Kidney epithelial cell (primary cell): ENCODE results near the gene PIK3CD. TPM values are rescaled to one million over a fixed set of nuclear protein-coding genes. Genes with fewer than 3 reads are reported as not detected.

Experiments used
- DNase-seq: peaks from one replicate; pipeline ENCODE4 v3.0.0-alpha.2; 2010; ENCODE audit warnings: low read depth
- H3K27me3 ChIP-seq: 2 replicates; pipeline ENCODE4 v1.6.0; 2011; ENCODE audit warnings: low read length; ENCODE audit not compliant: control insufficient read depth, insufficient read depth
- H3K36me3 ChIP-seq: 2 replicates; pipeline ENCODE4 v1.5.1; 2011; ENCODE audit warnings: low read length; ENCODE audit not compliant: control insufficient read depth, insufficient read depth
- H3K4me3 ChIP-seq: 2 replicates; pipeline ENCODE4 v1.5.1; 2011; ENCODE audit warnings: low read depth, mild to moderate bottlenecking, control low read depth, low read length
- total RNA-seq: library from RNA; depleted of rRNA; stranded (reverse); fragments of >200 nt; gene quantifications from 2 replicates; pipeline ENCODE4 v1.2.3, GENCODE V29; 2015
- TF ChIP-seq, protein P1 (sequence below): IDR thresholded peaks from 2 replicates; pipeline ENCODE4 v1.5.1; 2011; ENCODE audit warnings: mild to moderate bottlenecking, moderate library complexity, low read length, control low read depth, inconsistent platforms; ENCODE audit not compliant: insufficient read depth, poor library complexity, severe bottlenecking

Gene PIK3CD
- total RNA-seq, 1 donor from 2014 or later = 40.7 TPM

DNA sequence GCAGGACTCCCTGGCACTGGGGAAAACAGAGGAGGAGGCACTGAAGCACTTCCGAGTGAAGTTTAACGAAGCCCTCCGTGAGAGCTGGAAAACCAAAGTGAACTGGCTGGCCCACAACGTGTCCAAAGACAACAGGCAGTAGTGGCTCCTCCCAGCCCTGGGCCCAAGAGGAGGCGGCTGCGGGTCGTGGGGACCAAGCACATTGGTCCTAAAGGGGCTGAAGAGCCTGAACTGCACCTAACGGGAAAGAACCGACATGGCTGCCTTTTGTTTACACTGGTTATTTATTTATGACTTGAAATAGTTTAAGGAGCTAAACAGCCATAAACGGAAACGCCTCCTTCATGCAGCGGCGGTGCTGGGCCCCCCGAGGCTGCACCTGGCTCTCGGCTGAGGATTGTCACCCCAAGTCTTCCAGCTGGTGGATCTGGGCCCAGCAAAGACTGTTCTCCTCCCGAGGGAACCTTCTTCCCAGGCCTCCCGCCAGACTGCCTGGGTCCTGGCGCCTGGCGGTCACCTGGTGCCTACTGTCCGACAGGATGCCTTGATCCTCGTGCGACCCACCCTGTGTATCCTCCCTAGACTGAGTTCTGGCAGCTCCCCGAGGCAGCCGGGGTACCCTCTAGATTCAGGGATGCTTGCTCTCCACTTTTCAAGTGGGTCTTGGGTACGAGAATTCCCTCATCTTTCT, 75.5 kb downstream of the PIK3CD start:
- TF ChIP-seq, protein P1, sequence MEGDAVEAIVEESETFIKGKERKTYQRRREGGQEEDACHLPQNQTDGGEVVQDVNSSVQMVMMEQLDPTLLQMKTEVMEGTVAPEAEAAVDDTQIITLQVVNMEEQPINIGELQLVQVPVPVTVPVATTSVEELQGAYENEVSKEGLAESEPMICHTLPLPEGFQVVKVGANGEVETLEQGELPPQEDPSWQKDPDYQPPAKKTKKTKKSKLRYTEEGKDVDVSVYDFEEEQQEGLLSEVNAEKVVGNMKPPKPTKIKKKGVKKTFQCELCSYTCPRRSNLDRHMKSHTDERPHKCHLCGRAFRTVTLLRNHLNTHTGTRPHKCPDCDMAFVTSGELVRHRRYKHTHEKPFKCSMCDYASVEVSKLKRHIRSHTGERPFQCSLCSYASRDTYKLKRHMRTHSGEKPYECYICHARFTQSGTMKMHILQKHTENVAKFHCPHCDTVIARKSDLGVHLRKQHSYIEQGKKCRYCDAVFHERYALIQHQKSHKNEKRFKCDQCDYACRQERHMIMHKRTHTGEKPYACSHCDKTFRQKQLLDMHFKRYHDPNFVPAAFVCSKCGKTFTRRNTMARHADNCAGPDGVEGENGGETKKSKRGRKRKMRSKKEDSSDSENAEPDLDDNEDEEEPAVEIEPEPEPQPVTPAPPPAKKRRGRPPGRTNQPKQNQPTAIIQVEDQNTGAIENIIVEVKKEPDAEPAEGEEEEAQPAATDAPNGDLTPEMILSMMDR = no peak
- no peak for DNase-seq
- Histone ChIP-seq H3K36me3 (peaks cover 5% of the 10 kb centered on the region), H3K27me3 (no peaks in the 10 kb centered on the region), H3K4me3 (no peak overlapping the region)

DNA sequence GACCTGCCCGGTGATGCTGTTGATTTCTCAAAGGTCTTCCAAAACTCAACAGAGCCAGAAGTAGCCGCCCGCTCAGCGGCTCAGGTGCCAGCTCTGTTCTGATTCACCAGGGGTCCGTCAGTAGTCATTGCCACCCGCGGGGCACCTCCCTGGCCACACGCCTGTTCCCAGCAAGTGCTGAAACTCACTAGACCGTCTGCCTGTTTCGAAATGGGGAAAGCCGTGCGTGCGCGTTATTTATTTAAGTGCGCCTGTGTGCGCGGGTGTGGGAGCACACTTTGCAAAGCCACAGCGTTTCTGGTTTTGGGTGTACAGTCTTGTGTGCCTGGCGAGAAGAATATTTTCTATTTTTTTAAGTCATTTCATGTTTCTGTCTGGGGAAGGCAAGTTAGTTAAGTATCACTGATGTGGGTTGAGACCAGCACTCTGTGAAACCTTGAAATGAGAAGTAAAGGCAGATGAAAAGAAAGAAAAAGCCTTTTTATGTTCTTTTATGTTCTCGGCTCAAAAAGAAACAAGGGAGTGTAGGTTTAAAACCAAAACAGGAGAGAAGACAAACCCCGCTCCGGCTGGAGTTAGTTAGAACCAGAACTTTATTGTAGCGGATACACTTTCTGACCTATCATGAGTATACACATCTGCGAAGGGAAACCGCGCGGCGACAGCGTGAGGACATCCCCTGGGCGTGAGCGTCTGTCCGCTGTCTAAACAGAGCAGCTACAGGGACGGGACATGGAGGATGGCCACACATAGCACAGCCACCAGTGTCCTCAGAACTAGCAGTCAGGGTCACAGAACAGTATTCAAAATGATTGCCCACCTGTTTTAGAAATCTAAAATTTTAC, 77.1 kb downstream of the PIK3CD start:
- Histone ChIP-seq H3K36me3 (peaks cover 6% of the 10 kb centered on the region), H3K4me3 (no peak overlapping the region), H3K27me3 (no peaks in the 10 kb centered on the region)
- TF ChIP-seq, protein P1 = no peak
- DNase-seq = no peak

DNA sequence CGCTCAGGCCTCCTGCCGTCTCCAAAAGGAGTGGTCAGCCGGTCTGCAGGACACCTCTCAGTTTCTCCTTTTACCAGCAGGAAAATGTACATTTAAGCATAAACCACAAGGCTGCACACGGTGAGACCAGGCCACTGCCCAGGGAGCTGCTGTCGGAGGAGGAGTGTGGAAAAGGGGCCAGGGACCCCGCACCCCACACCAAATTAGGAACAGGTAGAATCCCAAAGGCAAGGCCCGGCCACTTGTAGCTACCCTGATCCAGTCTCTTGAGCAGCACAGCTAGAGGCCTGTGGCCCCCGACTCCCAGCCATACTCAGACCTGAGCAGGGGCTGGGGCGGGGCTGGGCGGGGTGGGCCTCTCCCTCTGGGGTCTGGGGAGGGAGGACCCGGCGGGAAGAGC, 78.0 kb downstream of the PIK3CD start:
- Histone ChIP-seq H3K36me3 (peaks cover 5% of the 10 kb centered on the region), H3K4me3 (no peak overlapping the region), H3K27me3 (no peaks in the 10 kb centered on the region)
- DNase-seq = no peak
- TF ChIP-seq, protein P1 = no peak

DNA sequence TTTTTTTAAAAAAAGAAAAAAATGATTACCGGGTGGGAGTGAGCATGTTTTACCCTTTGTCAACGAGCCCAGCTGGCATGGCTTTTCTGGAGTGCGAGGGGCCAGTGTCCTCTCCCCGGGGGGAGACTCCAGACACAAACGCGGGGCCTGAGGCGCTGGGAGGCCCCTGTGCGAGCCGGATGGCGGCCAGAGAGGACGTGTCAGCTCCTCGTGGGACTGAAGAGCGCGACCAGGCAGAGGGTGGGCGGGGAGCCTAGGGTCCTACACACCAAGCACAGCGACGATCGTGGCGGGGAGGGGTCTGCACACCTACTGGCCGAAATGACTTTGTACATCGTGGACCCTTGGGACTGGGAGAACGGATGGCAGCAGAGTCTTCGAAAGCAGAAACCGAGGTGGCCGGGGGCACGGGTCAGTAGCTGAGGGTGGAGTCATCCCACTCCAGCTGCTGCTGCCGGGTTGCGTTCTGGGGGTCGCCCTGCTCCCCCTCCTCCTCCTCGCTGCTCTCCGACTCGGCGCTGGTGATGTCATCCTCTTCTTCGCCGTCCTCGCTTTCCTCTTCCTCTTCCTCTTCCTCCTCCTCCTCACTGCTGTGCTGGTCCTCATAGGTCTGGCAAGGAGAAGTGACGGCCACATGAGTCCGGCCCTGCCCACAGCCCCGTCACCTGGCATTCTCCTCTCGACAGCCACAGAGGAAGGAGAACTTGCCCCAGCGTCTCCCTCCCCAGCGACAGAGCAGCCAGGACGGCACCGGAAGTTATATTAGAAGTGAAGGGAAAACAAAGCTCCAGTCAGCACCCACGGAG, 78.8 kb downstream of the PIK3CD start:
- no peaks in the 10 kb centered on the region for H3K27me3 ChIP-seq
- H3K36me3 ChIP-seq = peaks cover 4% of the 10 kb centered on the region
- DNase-seq = no peak
- TF ChIP-seq, protein P1 = no peak
- H3K4me3 ChIP-seq = no peak overlapping the region

DNA sequence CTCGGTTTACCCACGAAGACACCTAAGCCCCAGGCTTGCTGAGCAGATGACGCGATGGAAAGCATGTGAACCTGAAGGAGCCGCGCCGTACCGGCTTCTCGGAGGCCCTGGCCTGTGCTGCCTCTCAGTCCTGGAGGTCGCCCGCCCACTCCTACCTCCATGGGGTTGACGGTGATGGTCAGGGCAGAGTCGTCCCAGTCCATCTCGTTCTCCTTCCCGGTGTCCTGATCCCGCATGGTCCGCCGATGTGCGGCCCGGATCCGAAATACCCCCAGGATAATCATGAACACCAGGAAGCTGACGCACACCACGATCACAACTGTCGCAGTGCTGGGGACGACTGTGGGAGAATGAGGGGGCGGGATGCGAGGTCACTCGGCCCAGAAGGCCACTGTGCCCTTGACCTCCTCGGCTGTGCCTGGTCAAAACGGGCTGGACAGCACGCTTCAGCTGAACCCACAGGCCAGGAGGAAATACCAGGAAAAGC, 79.6 kb downstream of the PIK3CD start:
- TF ChIP-seq, protein P1 = no peak

More for the DNA sequence above, 79.6 kb downstream of the PIK3CD start:
- H3K27me3 ChIP-seq = no peaks in the 10 kb centered on the region
- no peak for DNase-seq
- H3K36me3 ChIP-seq = peaks cover 5% of the 10 kb centered on the region
- no peak overlapping the region for H3K4me3 ChIP-seq
